C4-2B (cell line): ENCODE results near the gene SMOC1.

Source experiments
- H3K27ac ChIP-seq: fragments of 450-650 bp; 2 replicates; pipeline ENCODE4 v1.5.1; 2017
- ZFX ChIP-seq: fragments of 450-650 bp; IDR thresholded peaks from 2 replicates; pipeline ENCODE4 v1.6.1; 2017
- TF ChIP-seq, protein P1 (sequence below): fragments of 450-650 bp; conservative IDR thresholded peaks from 2 replicates; pipeline ENCODE4 v1.5.1; 2017; ENCODE audit warnings: mild to moderate bottlenecking

SMOC1 gene

DNA sequence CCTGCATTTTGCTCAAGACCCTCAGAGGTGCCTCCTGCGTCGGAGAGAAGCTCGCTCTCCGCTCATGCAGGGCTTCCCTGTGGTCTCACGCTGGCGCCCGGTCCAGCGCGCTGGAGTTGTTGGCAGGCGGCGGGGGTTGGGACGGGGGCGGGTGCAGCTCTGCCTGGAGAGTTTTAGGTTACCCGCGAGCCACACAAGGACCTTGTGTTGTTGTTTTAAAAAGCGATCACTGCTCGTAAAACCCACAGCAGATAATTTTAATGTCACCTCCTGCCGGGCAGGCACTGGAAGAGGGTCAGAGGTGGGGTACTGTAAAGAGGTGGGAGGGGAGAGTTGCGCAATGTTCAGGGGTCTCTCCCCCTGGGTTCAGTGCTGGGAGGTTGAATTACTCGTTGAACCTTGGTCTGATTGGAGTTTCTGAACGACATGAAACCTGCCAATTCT lies 850 bp downstream of the SMOC1 start:
- no peak for TF ChIP-seq ZFX
- TF ChIP-seq, protein P1, sequence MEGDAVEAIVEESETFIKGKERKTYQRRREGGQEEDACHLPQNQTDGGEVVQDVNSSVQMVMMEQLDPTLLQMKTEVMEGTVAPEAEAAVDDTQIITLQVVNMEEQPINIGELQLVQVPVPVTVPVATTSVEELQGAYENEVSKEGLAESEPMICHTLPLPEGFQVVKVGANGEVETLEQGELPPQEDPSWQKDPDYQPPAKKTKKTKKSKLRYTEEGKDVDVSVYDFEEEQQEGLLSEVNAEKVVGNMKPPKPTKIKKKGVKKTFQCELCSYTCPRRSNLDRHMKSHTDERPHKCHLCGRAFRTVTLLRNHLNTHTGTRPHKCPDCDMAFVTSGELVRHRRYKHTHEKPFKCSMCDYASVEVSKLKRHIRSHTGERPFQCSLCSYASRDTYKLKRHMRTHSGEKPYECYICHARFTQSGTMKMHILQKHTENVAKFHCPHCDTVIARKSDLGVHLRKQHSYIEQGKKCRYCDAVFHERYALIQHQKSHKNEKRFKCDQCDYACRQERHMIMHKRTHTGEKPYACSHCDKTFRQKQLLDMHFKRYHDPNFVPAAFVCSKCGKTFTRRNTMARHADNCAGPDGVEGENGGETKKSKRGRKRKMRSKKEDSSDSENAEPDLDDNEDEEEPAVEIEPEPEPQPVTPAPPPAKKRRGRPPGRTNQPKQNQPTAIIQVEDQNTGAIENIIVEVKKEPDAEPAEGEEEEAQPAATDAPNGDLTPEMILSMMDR = no peak
- H3K27ac ChIP-seq = no peak overlapping the region

DNA sequence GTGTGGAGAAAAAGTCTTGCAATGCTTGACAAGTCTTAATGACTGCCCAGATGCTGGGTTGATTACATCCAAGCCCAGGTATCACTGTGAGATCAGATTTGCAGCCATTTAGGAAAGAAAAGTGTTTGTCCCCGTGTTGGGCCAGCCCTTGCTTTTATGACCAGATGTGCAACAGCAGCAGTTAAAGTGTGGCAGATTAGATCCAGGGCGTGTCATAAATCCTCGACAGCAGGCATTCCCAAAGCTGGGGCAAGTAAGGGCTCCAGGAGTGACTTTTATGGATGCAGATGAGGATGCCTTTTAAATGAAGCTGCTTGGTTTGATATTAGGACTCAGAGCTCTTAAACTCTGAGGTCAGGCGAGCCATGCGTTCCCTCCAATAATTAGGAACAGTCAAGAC lies 1.7 kb downstream of the SMOC1 start:
- H3K27ac ChIP-seq = no peak overlapping the region

DNA sequence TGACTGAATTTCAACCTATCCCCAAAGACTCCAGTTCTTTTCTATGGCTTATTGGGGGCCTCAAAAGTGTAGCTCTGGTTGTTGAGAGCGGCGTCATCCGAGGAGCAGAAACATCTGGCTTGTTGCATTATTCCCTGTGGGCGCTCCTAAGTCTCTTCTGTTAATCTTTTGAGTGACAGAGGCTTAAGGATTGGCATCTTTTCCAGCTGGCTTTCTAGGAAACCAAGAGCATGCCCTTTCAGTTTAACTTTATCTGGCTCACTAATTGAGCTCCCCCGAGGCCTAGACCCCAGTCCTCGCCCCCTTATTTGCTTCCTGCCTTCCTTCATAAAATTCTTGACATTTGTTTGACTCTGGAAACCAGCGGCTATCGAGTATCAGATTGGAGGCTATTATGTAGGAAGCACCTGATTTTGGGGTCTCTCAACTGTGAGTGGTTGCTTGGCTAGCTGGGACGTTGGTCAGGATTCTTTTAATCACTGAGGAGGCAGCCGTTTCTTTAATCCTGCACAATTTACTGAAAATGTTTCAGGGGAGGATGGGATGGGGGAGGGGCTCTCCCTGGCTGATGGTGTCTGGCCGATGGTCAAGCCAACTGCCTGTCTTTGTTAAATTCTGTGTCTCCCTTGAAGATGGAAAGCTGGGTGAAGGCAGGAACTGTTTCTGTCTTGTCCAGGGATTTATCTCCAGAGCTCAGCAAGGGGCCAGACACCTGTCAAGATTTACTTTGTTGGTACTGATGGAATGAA lies 3.1 kb downstream of the SMOC1 start:
- H3K27ac ChIP-seq = no peak overlapping the region
- TF ChIP-seq, protein P1 = no peak
- no peak for TF ChIP-seq ZFX

More for the DNA sequence above, 1.7 kb downstream of the SMOC1 start:
- TF ChIP-seq, protein P1 = no peak
- TF ChIP-seq ZFX = no peak

DNA sequence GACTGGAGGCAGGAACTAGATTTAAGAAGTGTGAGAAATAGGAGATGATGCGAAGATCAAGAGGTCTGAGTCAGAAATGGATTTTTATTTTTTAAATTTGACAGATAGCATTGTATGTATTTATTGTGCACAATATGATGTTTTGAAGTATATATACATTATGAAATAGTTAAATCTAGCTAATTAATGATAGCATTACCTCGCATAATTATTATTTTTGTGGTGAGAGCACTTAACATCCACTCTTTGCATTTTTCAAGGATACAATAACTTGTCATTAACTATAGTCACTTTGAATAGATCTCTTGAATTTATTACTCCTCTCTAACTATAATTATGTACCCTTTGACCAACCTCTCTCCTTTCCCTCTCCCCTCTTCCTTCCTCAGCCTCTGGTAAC lies 3.7 kb downstream of the SMOC1 start:
- no peak for TF ChIP-seq ZFX
- TF ChIP-seq, protein P1 = no peak
- H3K27ac ChIP-seq = no peak overlapping the region

DNA sequence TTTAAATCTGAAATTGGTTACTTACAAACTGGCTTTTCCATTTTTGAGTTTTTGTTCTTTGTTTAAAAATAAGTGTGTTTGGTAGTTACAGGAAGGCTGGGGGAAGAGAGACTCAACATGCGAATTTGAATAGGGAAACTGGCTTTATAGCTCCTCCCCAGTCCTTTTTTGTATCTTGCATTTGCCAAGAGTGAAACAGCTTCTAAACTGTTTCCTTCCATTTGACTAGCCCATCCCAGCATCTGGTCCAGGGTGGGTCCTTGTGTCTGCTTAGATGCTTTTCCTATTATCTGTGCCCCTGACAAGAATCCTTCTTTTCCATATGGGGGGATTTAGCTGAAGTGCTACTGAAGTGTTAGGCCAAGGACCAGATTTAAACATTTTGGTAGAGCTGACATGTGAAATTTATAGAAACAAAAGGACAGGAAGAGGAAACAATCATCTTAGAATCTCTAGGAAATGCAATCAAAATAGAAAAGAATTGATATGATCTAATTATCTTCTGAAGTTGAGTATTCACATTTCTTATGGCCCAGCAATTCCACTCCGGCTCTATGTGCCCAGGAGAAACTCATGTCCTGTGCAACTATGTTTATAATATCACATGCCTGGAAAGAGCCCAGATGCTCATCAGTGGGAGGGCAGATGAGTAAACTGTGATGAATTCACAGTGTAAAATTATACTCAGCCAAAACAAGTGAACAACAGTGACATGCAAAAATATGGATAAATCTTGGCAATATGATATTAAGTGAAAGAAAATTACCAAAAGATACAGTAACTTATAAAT lies 7.4 kb downstream of the SMOC1 start:
- TF ChIP-seq, protein P1 = no peak
- TF ChIP-seq ZFX = no peak
- no peak overlapping the region for H3K27ac ChIP-seq

DNA sequence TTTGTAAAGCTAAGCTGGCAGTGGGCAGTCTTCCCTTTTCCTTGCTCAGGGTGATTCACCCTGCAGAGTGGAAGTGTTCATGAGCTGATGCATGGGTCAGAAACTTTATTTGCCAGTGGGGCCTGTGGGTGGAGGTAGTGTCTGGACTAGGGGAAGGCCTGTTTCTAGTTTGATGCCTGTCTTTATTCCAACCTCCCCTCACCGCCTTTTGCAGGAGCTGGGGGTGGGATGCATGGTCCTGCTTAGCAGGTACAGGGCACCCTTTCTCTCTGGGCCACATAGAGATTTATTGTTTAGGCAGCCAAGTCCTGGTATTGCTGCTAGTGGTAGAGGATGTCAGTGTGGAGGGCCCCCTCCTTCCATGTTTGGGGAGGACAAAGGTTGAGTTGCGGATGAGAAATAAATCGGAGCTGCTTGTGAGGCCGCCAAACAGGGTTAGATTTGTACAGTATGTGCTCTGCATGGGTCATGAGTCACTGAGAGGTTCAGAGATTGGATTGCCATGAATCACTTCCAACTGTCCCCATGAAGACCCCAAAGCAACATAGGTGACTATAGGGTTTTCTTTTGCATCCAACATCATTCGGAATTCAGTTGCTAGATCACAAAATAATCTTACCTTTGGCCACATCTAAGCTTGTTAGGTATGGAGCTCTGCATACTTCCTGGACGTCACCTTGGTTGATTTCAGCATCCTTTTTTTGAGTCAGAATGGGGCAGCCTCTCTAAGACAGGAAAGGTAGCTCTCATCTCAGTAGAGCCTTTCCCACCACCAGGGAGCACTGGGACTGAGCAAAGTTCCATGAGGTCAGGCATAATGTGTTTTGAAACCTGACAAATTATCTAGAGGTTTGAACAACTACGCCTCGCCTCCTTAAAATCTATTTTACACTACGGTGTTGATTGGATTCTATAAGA lies 8.8 kb downstream of the SMOC1 start:
- no peak for TF ChIP-seq ZFX
- TF ChIP-seq, protein P1 = no peak
- H3K27ac ChIP-seq = no peak overlapping the region
